ENCODE measurements around the gene RAB27B. TPM values are rescaled to one million over a fixed set of nuclear protein-coding genes. Genes with fewer than 3 reads are reported as not detected.

The RAB27B gene
- total RNA-seq, 4 donors from 2014 or later = 0.19 to 0.98 (median 0.61) TPM

DNA sequence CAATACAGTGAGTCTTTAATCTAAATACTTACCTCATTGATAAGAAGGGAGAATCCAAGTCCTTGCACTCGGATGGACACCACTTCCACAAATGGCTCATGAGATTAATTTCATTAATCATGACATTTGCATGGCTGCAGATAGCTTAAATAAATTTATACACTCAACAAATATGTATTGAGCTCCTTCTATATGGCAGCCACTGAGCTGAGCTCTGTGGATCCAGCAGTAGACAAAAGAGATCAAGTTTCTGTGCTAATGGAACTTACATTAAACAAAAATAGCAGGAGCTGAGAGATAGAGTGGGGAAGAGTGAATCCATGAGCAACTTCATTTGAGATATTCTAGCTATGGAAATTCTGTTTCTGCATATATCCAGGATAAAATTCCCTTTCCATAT, 44.4 kb downstream of the RAB27B start:
- TF ChIP-seq CTCF (IDR thresholded peaks at IDR 0.05; ENCODE audit: low read depth) = no peak

DNA sequence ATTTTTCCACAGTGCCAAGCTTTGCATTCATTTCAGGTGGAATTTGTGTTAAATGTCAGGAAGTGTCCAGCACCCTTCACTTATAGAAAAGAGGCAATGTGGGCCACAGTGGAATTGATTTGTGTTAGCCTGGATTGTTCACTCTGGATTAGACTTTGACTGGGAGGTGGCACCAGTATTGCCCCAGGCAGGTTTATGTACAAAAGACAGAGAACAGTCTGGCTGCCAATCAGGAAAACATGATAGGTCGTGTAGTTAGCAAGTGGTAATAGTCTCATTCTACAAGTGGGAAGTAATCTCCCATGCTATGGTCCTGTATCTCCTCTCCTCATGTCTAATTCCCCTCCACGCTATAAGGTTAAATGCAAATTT, 45.6 kb downstream of the RAB27B start:
- no peak for TF ChIP-seq CTCF (IDR thresholded peaks at IDR 0.05; ENCODE audit: low read depth)

DNA sequence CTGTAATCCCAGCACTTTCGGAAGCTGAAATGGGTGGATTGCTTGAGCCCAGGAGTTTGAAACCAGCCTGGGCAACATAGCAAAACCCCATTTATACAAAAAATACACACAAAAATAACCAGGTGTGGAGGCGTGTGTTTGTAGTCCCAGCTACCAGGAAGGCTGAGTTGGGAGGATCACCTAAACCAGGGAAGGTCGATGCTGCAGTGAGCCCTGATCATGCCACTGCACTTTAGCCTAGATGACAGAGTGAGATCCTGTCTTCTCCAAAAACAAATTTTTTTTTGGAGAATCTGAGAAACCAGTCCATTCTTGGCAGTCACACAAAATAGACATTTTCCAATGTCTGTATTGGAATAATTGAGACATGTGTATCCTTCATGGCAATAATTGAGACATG, 46.8 kb downstream of the RAB27B start:
- TF ChIP-seq CTCF (IDR thresholded peaks at IDR 0.05; ENCODE audit: low read depth) = no peak

DNA sequence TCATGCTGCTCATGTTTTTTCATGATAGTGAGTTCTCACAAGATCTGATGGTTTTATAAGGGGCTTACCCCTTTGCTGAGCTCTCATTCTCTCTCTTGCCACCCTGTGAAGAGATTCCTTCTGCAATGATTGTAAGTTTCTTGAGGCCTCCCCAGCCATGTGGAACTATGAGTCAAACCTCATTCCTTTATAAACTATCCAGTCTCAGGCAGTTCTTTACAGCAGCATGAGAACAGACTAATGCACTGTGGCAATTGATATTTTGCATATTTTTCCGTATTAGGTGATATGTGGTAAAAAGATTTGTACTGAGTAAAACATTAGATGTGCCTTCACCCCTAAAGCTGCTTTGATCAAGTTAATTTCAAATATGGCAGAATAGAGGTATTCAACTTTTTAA, 48.8 kb downstream of the RAB27B start:
- TF ChIP-seq CTCF (IDR thresholded peaks at IDR 0.05; ENCODE audit: low read depth) = no peak

GRCh38 chr18:54878159-54878622, 49.9 kb downstream of the RAB27B start:
- TF ChIP-seq CTCF (IDR thresholded peaks at IDR 0.05; ENCODE audit: low read depth) = no peak

- TF ChIP-seq CTCF (IDR thresholded peaks at IDR 0.05; ENCODE audit: low read depth) = no peak
Measured at GRCh38 chr18:54878659-54879358, 50.5 kb downstream of the RAB27B start.

- TF ChIP-seq CTCF (IDR thresholded peaks at IDR 0.05; ENCODE audit: low read depth) = no peak
Measured at GRCh38 chr18:54879691-54880090, 51.4 kb downstream of the RAB27B start.

Measured in subcutaneous adipose tissue (tissue), 4 donors.